NT2/D1 (cell line): ENCODE data around the gene HHIPL1.

Experiments
- DNase-seq: peaks from one replicate; pipeline ENCODE4 v3.0.0-alpha.2; 2011; ENCODE audit warnings: low read depth, low spot score
- H3K27me3 ChIP-seq: 2 replicates; pipeline ENCODE4 v1.6.0; 2011; ENCODE audit warnings: mild to moderate bottlenecking; ENCODE audit not compliant: insufficient read length, insufficient read depth
- H3K36me3 ChIP-seq: 2 replicates; pipeline ENCODE4 v1.6.1; 2011; ENCODE audit warnings: mild to moderate bottlenecking, low read length, mixed read lengths; ENCODE audit not compliant: insufficient read depth, insufficient read length
- H3K4me1 ChIP-seq: 2 replicates; pipeline ENCODE4 v1.5.1; 2011; ENCODE audit not compliant: insufficient read depth, insufficient read length
- H3K4me3 ChIP-seq: 2 replicates; pipeline ENCODE4 v1.5.1; 2011; ENCODE audit warnings: low read depth; ENCODE audit not compliant: insufficient read length
- H3K9ac ChIP-seq: 2 replicates; pipeline ENCODE4 v1.6.0; 2011; ENCODE audit warnings: low read depth; ENCODE audit not compliant: insufficient read length
- H3K9me3 ChIP-seq: 2 replicates; pipeline ENCODE4 v1.5.1; 2011; ENCODE audit warnings: mild to moderate bottlenecking, low read length; ENCODE audit not compliant: insufficient read depth
- SUZ12 ChIP-seq: IDR thresholded peaks from 2 replicates; pipeline ENCODE4 v1.6.1; 2011; ENCODE audit not compliant: insufficient read length, insufficient read depth; ENCODE audit errors: extremely low read depth
- YY1 ChIP-seq: IDR thresholded peaks from 2 replicates; pipeline ENCODE4 v1.6.1; 2011; ENCODE audit not compliant: insufficient read length, insufficient read depth
- ZNF274 ChIP-seq: IDR thresholded peaks from 2 replicates; pipeline ENCODE4 v1.6.1; 2011; ENCODE audit warnings: mild to moderate bottlenecking, low read depth, low read length

The HHIPL1 gene

DNA sequence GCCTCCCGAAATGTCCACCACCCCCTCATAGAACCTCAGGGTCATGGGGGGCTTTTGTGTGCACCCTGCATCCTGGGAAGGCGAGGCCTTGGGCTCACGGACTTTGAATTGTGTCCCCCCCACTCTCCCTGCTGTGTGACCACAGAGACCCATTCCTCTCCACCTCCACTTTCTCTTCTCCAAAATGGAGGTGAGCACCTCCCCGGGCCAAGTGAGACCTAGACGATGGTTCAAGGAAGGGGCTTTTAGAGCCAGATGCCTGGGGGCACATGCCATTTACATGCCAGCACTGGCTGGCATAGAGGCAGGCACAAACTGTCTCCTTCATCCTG is 72.7 kb downstream of the HHIPL1 start:
- no peaks in the 10 kb centered on the region for H3K27me3 ChIP-seq
- H3K36me3 ChIP-seq = no peaks in the 10 kb centered on the region
- no peak for TF ChIP-seq YY1
- no peak for TF ChIP-seq SUZ12
- TF ChIP-seq ZNF274 = no peak
- no peak for DNase-seq
- no peaks in the 10 kb centered on the region for H3K9me3 ChIP-seq
- H3K9ac ChIP-seq = no peak overlapping the region
- no peak overlapping the region for H3K4me3 ChIP-seq
- peaks cover 21% of the 10 kb centered on the region for H3K4me1 ChIP-seq

GRCh38 chr14:99718031-99718810 is 73.3 kb downstream of the HHIPL1 start:
- no peak overlapping the region for H3K4me3 ChIP-seq
- no peaks in the 10 kb centered on the region for H3K9me3 ChIP-seq
- TF ChIP-seq YY1 = no peak
- TF ChIP-seq ZNF274 = no peak
- no peak for TF ChIP-seq SUZ12
- H3K36me3 ChIP-seq = no peaks in the 10 kb centered on the region
- H3K4me1 ChIP-seq = peaks cover 21% of the 10 kb centered on the region
- no peaks in the 10 kb centered on the region for H3K27me3 ChIP-seq
- no peak overlapping the region for H3K9ac ChIP-seq
- no peak for DNase-seq

GRCh38 chr14:99718811-99719192 is 73.9 kb downstream of the HHIPL1 start:
- H3K9ac ChIP-seq = no peak overlapping the region
- H3K9me3 ChIP-seq = no peaks in the 10 kb centered on the region
- H3K4me3 ChIP-seq = no peak overlapping the region
- H3K36me3 ChIP-seq = no peaks in the 10 kb centered on the region
- no peaks in the 10 kb centered on the region for H3K27me3 ChIP-seq
- TF ChIP-seq YY1 (no peak), SUZ12 (no peak), ZNF274 (no peak)
- no peak for DNase-seq
- peaks cover 21% of the 10 kb centered on the region for H3K4me1 ChIP-seq

DNA sequence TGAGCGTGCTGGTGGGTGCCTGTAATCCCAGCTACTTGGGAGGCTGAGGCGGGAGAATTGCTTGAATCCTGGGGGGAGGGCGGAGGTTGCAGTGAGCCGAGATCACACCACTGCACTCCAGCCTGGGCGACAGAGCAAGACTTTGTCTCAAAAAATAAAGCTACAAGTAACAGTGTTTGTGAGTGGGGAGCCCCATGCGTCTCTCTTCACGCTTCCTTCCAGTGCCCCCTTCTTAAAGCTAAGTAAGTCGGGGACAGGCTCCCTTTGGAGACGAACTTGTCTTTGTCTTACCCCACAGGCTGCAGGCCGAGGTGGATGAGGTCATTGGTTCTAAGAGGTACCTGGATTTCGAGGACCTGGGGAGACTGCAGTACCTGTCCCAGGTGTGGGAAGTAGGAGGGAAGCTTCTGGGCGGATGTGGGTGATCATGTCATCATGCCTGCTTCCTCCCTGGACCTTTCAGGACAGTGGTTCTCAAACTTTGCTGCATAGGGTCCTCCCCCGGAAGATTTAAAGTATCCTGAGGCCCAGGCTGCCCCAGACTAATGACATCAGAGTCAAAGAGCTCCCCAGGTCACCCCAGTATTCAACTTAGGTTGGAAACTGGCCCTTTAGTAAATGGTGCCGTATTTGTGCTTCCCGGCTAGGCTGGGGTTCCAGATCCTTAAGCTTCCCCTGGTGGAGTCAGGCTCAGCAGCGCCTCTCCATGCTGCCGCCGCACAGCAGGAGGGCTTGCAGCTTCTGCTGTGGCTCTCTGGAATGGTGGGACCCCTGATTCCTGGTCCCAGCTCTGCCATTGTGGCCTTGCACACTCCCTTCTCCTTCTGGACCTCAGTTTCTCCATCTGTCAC is 76.2 kb downstream of the HHIPL1 start:
- Histone ChIP-seq H3K9me3 (no peaks in the 10 kb centered on the region), H3K9ac (no peak overlapping the region), H3K27me3 (no peaks in the 10 kb centered on the region), H3K4me1 (peaks cover 17% of the 10 kb centered on the region), H3K36me3 (no peaks in the 10 kb centered on the region), H3K4me3 (no peak overlapping the region)
- TF ChIP-seq ZNF274 (no peak), SUZ12 (no peak), YY1 (no peak)
- no peak for DNase-seq

- H3K9me3 ChIP-seq = no peaks in the 10 kb centered on the region
- H3K36me3 ChIP-seq = no peaks in the 10 kb centered on the region
- no peak for DNase-seq
- peaks cover 13% of the 10 kb centered on the region for H3K4me1 ChIP-seq
- no peak overlapping the region for H3K4me3 ChIP-seq
- TF ChIP-seq ZNF274 (no peak), SUZ12 (no peak), YY1 (no peak)
- no peak overlapping the region for H3K9ac ChIP-seq
- no peaks in the 10 kb centered on the region for H3K27me3 ChIP-seq
Observed at GRCh38 chr14:99721792-99722516, 77.0 kb downstream of the HHIPL1 start.

DNA sequence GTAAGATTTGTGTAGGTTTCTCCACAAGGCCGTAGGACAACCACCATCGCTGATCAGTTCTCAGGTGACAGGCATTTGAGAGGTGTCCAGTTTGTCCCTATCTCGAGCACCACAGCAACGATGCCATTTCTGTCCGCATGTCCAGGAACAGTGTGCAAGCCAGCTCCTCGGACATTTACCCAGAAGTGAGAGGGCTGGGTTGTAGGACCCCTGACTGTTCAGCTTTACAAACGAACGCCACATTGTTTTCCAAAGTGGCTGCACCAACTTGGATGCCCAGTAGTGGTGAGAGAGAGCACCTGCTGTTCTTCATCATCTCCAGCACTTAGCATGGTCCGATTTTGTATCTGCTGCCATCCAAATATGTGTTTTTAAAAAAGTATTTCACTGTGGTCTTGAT is 77.8 kb downstream of the HHIPL1 start:
- TF ChIP-seq SUZ12 = no peak
- no peak for TF ChIP-seq ZNF274
- no peak for TF ChIP-seq YY1
- no peak for DNase-seq
- Histone ChIP-seq H3K9me3 (no peaks in the 10 kb centered on the region), H3K9ac (no peak overlapping the region), H3K4me1 (peaks cover 7% of the 10 kb centered on the region), H3K36me3 (no peaks in the 10 kb centered on the region), H3K4me3 (no peak overlapping the region), H3K27me3 (no peaks in the 10 kb centered on the region)
